ENCODE results near the gene UTF1.

DNA sequence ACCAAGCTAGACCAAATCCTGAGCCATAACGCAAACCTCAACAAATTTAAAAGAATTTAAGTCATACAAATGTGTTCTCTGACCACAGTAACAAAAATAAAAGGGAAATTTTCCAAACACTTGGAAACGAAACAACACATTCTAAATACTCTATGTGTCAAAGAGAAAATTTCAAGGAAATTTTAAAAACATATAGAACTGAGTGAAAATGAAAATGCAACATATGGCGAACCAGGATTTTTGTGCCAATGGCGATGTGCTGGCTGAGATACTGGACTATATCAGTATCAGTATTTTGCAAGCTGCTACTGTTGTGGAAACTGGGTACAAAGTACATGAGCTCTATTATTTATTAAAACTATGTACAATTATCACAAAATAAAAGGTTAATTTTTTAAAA lies 35.9 kb upstream of the UTF1 start:
- TF ChIP-seq, protein P1, sequence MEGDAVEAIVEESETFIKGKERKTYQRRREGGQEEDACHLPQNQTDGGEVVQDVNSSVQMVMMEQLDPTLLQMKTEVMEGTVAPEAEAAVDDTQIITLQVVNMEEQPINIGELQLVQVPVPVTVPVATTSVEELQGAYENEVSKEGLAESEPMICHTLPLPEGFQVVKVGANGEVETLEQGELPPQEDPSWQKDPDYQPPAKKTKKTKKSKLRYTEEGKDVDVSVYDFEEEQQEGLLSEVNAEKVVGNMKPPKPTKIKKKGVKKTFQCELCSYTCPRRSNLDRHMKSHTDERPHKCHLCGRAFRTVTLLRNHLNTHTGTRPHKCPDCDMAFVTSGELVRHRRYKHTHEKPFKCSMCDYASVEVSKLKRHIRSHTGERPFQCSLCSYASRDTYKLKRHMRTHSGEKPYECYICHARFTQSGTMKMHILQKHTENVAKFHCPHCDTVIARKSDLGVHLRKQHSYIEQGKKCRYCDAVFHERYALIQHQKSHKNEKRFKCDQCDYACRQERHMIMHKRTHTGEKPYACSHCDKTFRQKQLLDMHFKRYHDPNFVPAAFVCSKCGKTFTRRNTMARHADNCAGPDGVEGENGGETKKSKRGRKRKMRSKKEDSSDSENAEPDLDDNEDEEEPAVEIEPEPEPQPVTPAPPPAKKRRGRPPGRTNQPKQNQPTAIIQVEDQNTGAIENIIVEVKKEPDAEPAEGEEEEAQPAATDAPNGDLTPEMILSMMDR (conservative IDR thresholded peaks at IDR 0.05; ENCODE audit: low read length): no peak
- no peak for TF ChIP-seq EZH2phosphoT487 (IDR thresholded peaks at IDR 0.05; ENCODE audit: borderline replicate concordance, low read depth, low read length)

Data from OCI-LY7 (cell line).